Glutamatergic neuron (in vitro differentiated cells): Measurements from ENCODE around the gene SLC25A30. TPM values are rescaled to one million over a fixed set of nuclear protein-coding genes. Genes with fewer than 3 reads are reported as not detected.

Experiments used
- DNase-seq: peaks from one replicate; pipeline ENCODE4 v3.0.0; 2022
- H3K27ac Mint-ChIP-seq: one replicate; pipeline ENCODE4 v1.8.0; 2020; ENCODE audit warnings: mild to moderate bottlenecking, mixed read lengths, inconsistent platforms; ENCODE audit not compliant: unreplicated experiment
- H3K27me3 Mint-ChIP-seq: one replicate; pipeline ENCODE4 v1.8.0; 2020; ENCODE audit warnings: mild to moderate bottlenecking, moderate library complexity, mixed read lengths, inconsistent platforms; ENCODE audit not compliant: unreplicated experiment
- H3K36me3 Mint-ChIP-seq: one replicate; pipeline ENCODE4 v1.8.0; 2020; ENCODE audit warnings: mild to moderate bottlenecking, mixed read lengths, inconsistent platforms; ENCODE audit not compliant: unreplicated experiment
- H3K4me1 Mint-ChIP-seq: one replicate; pipeline ENCODE4 v1.8.0; 2020; ENCODE audit warnings: mild to moderate bottlenecking, low read depth, mixed read lengths, inconsistent platforms; ENCODE audit not compliant: unreplicated experiment
- H3K4me3 Mint-ChIP-seq: one replicate; pipeline ENCODE4 v1.8.0; 2020; ENCODE audit warnings: mild to moderate bottlenecking, mixed read lengths, inconsistent platforms; ENCODE audit not compliant: unreplicated experiment
- H3K9me3 Mint-ChIP-seq: one replicate; pipeline ENCODE4 v1.8.0; 2020; ENCODE audit warnings: mild to moderate bottlenecking, moderate library complexity, mixed read lengths, inconsistent platforms; ENCODE audit not compliant: unreplicated experiment
- total RNA-seq: library from RNA; stranded (reverse); fragmentation: NEBNext Ultra II Directional; extraction: Animal tissue kit (Norgen Biotek cat#: 25700); gene quantifications from one replicate; pipeline ENCODE4 v1.2.1, GENCODE V29; 2021; ENCODE audit not compliant: unreplicated experiment
- TF ChIP-seq, protein P1 (sequence below): fragments of 200-600 bp; sonication (generic); IDR thresholded peaks from one replicate; pipeline ENCODE4 v1.5.0; 2021; ENCODE audit not compliant: partially characterized antibody, unreplicated experiment

The SLC25A30 gene
- total RNA-seq, 1 donor from 2014 or later = 4.0 TPM

DNA sequence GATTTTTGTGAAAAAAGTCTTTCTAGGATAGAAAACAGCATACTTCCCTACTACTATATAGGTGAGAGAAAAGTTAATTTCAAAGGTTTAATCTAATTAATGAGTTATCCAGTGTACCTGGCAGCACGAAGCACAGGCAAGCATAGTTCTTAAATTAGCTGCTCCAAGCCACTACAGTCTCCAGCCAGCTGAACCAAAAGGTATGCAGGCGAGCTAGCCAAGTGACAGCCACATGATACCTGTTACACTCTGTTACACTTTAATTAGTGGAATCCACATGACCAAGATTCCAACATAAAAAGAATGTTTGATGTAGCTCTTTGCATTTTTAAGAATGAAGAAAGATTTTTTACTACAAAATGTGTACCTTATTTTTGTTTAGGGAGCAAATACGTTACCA, 15.5 kb downstream of the SLC25A30 start:
- no peaks in the 10 kb centered on the region for H3K27me3 Mint-ChIP-seq
- no peaks in the 10 kb centered on the region for H3K36me3 Mint-ChIP-seq
- TF ChIP-seq, protein P1, sequence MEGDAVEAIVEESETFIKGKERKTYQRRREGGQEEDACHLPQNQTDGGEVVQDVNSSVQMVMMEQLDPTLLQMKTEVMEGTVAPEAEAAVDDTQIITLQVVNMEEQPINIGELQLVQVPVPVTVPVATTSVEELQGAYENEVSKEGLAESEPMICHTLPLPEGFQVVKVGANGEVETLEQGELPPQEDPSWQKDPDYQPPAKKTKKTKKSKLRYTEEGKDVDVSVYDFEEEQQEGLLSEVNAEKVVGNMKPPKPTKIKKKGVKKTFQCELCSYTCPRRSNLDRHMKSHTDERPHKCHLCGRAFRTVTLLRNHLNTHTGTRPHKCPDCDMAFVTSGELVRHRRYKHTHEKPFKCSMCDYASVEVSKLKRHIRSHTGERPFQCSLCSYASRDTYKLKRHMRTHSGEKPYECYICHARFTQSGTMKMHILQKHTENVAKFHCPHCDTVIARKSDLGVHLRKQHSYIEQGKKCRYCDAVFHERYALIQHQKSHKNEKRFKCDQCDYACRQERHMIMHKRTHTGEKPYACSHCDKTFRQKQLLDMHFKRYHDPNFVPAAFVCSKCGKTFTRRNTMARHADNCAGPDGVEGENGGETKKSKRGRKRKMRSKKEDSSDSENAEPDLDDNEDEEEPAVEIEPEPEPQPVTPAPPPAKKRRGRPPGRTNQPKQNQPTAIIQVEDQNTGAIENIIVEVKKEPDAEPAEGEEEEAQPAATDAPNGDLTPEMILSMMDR = no peak
- no peak overlapping the region for H3K4me3 Mint-ChIP-seq
- DNase-seq = no peak
- no peak overlapping the region for H3K27ac Mint-ChIP-seq
- no peaks in the 10 kb centered on the region for H3K4me1 Mint-ChIP-seq
- no peaks in the 10 kb centered on the region for H3K9me3 Mint-ChIP-seq

DNA sequence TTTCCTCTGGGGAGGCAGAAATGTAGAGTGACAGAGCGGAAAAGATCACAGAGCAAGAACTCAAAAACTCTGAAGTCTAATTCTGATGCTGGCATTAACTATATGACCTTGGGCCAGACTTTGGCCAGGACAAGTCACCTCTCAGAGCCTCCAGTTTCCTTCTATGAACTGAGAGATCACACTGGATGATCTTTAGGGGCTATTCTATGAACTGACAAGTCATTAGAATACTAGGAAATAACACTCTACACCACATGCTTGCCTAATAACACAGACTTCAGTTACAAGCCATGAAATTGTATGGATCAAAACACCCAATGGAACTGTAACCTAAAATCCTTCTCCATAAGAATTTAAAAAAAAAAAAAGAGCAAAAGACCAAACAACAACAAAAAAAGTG, 16.9 kb downstream of the SLC25A30 start:
- DNase-seq = no peak
- H3K36me3 Mint-ChIP-seq = peaks cover 4% of the 10 kb centered on the region
- TF ChIP-seq, protein P1 = no peak
- H3K27ac Mint-ChIP-seq = no peak overlapping the region
- H3K9me3 Mint-ChIP-seq = no peaks in the 10 kb centered on the region
- no peaks in the 10 kb centered on the region for H3K4me1 Mint-ChIP-seq
- no peaks in the 10 kb centered on the region for H3K27me3 Mint-ChIP-seq
- no peak overlapping the region for H3K4me3 Mint-ChIP-seq

DNA sequence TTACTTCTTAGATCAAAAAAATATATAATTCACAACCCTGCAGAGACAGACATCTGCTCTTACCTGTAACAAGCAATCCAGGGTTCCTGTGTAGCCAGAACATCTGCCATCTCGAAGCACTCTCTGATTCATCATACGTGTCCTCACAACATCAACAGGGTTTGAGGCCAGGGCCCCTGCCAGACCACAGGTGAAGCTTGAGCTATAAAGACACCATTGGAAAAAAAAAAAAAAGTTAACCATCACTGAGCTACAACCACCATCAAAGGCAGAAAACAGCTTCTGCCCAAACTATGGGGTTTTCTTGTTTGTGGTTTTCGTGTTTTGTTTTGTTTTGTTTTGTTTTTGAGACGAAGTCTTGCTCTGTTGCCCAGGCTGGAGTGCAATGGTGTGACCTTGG, 19.3 kb downstream of the SLC25A30 start:
- no peaks in the 10 kb centered on the region for H3K27me3 Mint-ChIP-seq
- no peak for DNase-seq
- H3K27ac Mint-ChIP-seq = no peak overlapping the region
- H3K9me3 Mint-ChIP-seq = no peaks in the 10 kb centered on the region
- TF ChIP-seq, protein P1 = no peak
- no peak overlapping the region for H3K4me3 Mint-ChIP-seq
- H3K4me1 Mint-ChIP-seq = peaks cover 1% of the 10 kb centered on the region
- H3K36me3 Mint-ChIP-seq = peaks cover 4% of the 10 kb centered on the region

DNA sequence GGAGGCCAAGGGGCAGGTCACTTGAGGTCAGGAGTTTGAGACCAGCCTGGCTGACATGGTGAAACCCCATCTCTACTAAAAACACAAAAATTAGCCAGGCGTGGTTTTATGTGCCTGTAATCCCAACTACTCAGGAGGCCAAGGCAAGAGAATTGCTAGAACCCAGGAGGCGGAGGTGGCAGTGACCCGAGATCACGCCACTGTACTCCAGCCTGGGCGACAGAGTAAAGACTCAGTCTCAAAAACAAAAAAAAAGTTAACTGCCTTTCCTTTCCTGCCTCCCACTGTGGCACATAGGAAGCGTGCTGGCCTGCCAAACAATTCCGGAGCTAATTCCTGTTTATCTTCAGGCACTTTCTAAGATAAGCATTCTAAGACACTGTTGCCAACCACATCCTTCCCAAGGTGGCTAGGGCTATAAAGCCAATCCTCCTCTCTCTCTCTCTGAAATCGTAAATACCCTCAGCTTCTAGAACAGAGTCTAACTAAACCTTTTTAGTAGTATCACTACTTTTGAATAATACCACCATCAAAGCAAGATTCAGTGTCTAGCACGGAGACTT, 21.6 kb downstream of the SLC25A30 start:
- Mint-ChIP-seq H3K4me3 (no peak overlapping the region), H3K27me3 (peaks cover 2% of the 10 kb centered on the region), H3K4me1 (peaks cover 1% of the 10 kb centered on the region), H3K36me3 (peaks cover 4% of the 10 kb centered on the region), H3K9me3 (no peaks in the 10 kb centered on the region), H3K27ac (no peak overlapping the region)
- DNase-seq = no peak
- TF ChIP-seq, protein P1 = no peak

DNA sequence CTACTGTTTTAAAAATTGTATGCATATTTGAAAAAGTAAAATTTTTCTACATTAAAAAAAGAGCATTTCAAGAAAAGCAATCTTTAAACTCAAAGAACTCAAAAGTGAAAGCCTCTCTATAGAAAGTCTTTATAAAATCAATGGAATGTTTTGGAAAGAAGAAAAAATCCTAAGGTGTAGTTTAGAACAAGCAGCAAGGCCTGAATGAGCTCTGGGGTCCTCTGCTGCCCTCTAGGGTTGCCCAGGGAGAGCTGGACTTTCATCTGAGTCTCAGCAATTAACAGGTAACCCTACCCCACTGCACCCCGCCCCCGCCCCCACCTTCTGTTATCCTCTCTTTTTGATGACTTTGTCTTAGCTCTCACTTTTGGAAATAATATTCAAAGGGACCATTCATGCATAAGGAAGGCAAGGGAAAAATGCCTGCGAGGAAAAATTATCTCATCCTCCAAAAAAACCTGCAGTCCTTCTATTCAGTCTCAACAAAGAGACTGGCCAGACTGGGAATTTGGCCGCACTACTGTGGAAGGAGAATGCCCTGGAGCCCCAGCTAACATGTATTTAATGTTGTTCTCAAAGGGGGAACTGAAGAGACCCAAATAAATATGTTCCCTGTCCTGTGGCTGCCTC, 24.1 kb downstream of the SLC25A30 start:
- Mint-ChIP-seq H3K4me3 (no peak overlapping the region), H3K27me3 (peaks cover 2% of the 10 kb centered on the region), H3K27ac (no peak overlapping the region), H3K4me1 (peaks cover 1% of the 10 kb centered on the region), H3K36me3 (peaks cover 4% of the 10 kb centered on the region), H3K9me3 (no peaks in the 10 kb centered on the region)
- peak; percentile 56 for DNase-seq
- TF ChIP-seq, protein P1 = peak; percentile 33
